ENCODE results near the gene SND1. TPM values are rescaled to one million over a fixed set of nuclear protein-coding genes. Genes with fewer than 3 reads are reported as not detected.

The SND1 gene
- total and polyA plus RNA-seq, 2 donors (not counting 3 experiments of a cell fraction or from before 2014, with no cell fraction given): 116 to 249 TPM

GRCh38 chr7:127930341-127931328 lies 278.6 kb downstream of the SND1 start:
- H3K79me2 ChIP-seq (ENCODE audit: control insufficient read depth, insufficient read depth, low read length): peaks cover 16% of the 10 kb centered on the region
- no peak for FAIRE-seq
- dilution Hi-C loops (cut with MboI; ENCODE audit: extremely low pct_ligation_motif_present, low sequenced_read_pairs) (no loop called here), intact Hi-C loops (cut with micrococcal nuclease) (no loop called here)
- no peak overlapping the region for H2AFZ ChIP-seq (ENCODE audit: low read depth, low read length)
- H3K27ac ChIP-seq (ENCODE audit: insufficient read depth, low read depth, low read length): no peak overlapping the region
- CTCF ChIA-PET: interaction anchor here (0.8 kb wide), 1 partner anchor 18 kb away, joined by 3 read pairs; no protein-coding TSS in a partner anchor
- H4K20me1 ChIP-seq (replicated peaks; ENCODE audit: control insufficient read depth, extremely low read depth, insufficient read depth, low read length): peaks cover 4% of the 10 kb centered on the region
- BruUV-seq (replicated peaks): no TSS peak
- POLR2A ChIA-PET: no interaction called here
- TF ChIP-seq EZH2 (IDR thresholded peaks at IDR 0.05; ENCODE audit: borderline replicate concordance, low read depth, low read length, severe bottlenecking) (no peak), POLR2AphosphoS5 (IDR thresholded peaks at IDR 0.05; ENCODE audit: insufficient read depth, low read depth, low read length) (no peak), GATA2 (IDR thresholded peaks at IDR 0.05; ENCODE audit: insufficient read depth, insufficient read length, low read depth, low read length) (no peak), CTCF (IDR thresholded peaks at IDR 0.05; ENCODE audit: extremely low read depth in 1 of 2, insufficient read depth in 1 of 2, low read depth in 1 of 2, low read length in 2 of 2) (no peak), MYC (IDR thresholded peaks at IDR 0.05; ENCODE audit: low read depth, low read length) (no peak), JUN (IDR thresholded peaks at IDR 0.05; ENCODE audit: borderline replicate concordance, insufficient read depth, insufficient read length, low read depth) (no peak), MAX (IDR thresholded peaks at IDR 0.05; ENCODE audit: insufficient read depth, insufficient read length) (no peak), FOS (IDR thresholded peaks at IDR 0.05; ENCODE audit: borderline replicate concordance, insufficient read depth, low read length) (no peak), POLR2A (IDR thresholded peaks at IDR 0.05; ENCODE audit: low read depth, low read length) (no peak)
- H3K9ac ChIP-seq (replicated peaks; ENCODE audit: extremely low read depth, insufficient read depth, low read length): no peak overlapping the region
- H3K9me3 ChIP-seq (replicated peaks; ENCODE audit: control insufficient read depth, insufficient read depth, low read length): no peaks in the 10 kb centered on the region
- H3K4me3 ChIP-seq (replicated peaks in 1 of 3; ENCODE audit: insufficient read depth in 1 of 3, low read depth in 1 of 3, low read length in 3 of 3): no peak overlapping the region
- no peak overlapping the region for H3K4me2 ChIP-seq (ENCODE audit: insufficient read depth, low read length)
- H3K36me3 ChIP-seq (ENCODE audit: control insufficient read depth in 2 of 2, extremely low read depth in 1 of 2, insufficient read depth in 2 of 2, low read length in 2 of 2): peaks cover 3 to 6% of the 10 kb centered on the region in 2 experiments
- H3K9me1 ChIP-seq (replicated peaks; ENCODE audit: control insufficient read depth, extremely low read depth, insufficient read depth, low read length): peaks cover 3% of the 10 kb centered on the region
- H3K4me1 ChIP-seq (ENCODE audit: control insufficient read depth, extremely low read depth, insufficient read depth, low read length): no peaks in the 10 kb centered on the region
- DNase-seq (ENCODE audit: low read depth, low spot score): no peak
- H3K27me3 ChIP-seq (ENCODE audit: control insufficient read depth in 2 of 2, insufficient read depth in 2 of 2, low read length in 2 of 2): no peaks in the 10 kb centered on the region

All from endothelial cell of umbilical vein (primary cell).